Neural crest cell (in vitro differentiated cells): Measurements from ENCODE around the gene FOXC1. TPM values are rescaled to one million over a fixed set of nuclear protein-coding genes. Genes with fewer than 3 reads are reported as not detected.

ENCODE experiments used
- DNase-seq: peaks from one replicate; pipeline ENCODE4 v3.0.0; 2021; ENCODE audit warnings: low read depth, mixed read lengths, low spot score
- H3K27ac Mint-ChIP-seq: one replicate; pipeline ENCODE4 v1.8.0; 2021; ENCODE audit warnings: mild to moderate bottlenecking, mixed read lengths; ENCODE audit not compliant: unreplicated experiment
- H3K27me3 Mint-ChIP-seq: 2 replicates; pipeline ENCODE4 v1.8.0; 2021; ENCODE audit warnings: low read depth, mild to moderate bottlenecking, mixed read lengths
- H3K36me3 Mint-ChIP-seq: 2 replicates; pipeline ENCODE4 v1.8.0; 2021; ENCODE audit warnings: low read depth, mild to moderate bottlenecking, mixed read lengths
- H3K4me1 Mint-ChIP-seq: 2 replicates; pipeline ENCODE4 v1.8.0; 2021; ENCODE audit warnings: mixed read lengths
- H3K4me3 Mint-ChIP-seq: one replicate; pipeline ENCODE4 v1.8.0; 2021; ENCODE audit warnings: mild to moderate bottlenecking, mixed read lengths
- H3K9me3 Mint-ChIP-seq: 2 replicates; pipeline ENCODE4 v1.8.0; 2021; ENCODE audit warnings: mixed read lengths
- total RNA-seq: library from RNA; stranded (reverse); gene quantifications from 2 replicates; pipeline ENCODE4 v1.2.1, GENCODE V29; 2021
- TF ChIP-seq, protein P1 (sequence below): fragments of 200-600 bp; sonication (generic); conservative IDR thresholded peaks from 2 replicates; pipeline ENCODE4 v1.5.0; 2021; ENCODE audit warnings: antibody characterized with exemption, mild to moderate bottlenecking

FOXC1 gene
- total RNA-seq, 1 donor from 2014 or later: 1.7 TPM

GRCh38 chr6:1635305-1636010 is 25.7 kb downstream of the FOXC1 start:
- peaks cover 19% of the 10 kb centered on the region for H3K4me1 Mint-ChIP-seq
- no peak overlapping the region for H3K4me3 Mint-ChIP-seq
- DNase-seq: no peak
- no peak overlapping the region for H3K27ac Mint-ChIP-seq
- H3K36me3 Mint-ChIP-seq: no peaks in the 10 kb centered on the region
- H3K27me3 Mint-ChIP-seq: peaks cover 11% of the 10 kb centered on the region
- H3K9me3 Mint-ChIP-seq: no peaks in the 10 kb centered on the region
- TF ChIP-seq, protein P1, sequence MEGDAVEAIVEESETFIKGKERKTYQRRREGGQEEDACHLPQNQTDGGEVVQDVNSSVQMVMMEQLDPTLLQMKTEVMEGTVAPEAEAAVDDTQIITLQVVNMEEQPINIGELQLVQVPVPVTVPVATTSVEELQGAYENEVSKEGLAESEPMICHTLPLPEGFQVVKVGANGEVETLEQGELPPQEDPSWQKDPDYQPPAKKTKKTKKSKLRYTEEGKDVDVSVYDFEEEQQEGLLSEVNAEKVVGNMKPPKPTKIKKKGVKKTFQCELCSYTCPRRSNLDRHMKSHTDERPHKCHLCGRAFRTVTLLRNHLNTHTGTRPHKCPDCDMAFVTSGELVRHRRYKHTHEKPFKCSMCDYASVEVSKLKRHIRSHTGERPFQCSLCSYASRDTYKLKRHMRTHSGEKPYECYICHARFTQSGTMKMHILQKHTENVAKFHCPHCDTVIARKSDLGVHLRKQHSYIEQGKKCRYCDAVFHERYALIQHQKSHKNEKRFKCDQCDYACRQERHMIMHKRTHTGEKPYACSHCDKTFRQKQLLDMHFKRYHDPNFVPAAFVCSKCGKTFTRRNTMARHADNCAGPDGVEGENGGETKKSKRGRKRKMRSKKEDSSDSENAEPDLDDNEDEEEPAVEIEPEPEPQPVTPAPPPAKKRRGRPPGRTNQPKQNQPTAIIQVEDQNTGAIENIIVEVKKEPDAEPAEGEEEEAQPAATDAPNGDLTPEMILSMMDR: no peak

DNA sequence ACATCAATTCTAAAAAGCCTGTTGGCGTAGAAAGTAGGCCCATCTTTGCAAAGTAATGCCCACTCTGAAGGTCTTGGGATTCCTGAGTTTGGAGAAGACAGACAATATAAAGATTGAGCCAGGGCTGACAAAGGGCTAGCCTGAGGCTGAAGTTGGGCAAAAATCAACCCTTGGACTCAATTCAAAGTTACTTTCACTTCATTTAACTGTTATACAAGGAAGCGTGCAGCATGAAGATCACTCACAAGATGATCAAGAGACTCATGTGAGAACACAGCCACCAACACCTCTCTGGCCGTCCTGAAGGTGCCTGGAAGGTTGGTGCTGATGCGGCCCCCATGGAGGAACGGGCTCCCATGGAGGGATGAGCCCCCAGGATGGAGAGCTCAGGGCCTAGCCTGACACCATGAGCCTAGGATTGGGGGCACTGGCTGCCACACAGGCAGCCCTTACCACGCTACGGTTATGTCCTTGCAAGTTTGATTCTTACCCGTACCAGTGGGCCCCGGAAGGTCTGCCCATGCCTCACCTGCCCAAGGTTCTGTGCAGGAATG is 26.6 kb downstream of the FOXC1 start:
- Mint-ChIP-seq H3K27ac (no peak overlapping the region), H3K4me3 (no peak overlapping the region), H3K9me3 (no peaks in the 10 kb centered on the region), H3K36me3 (no peaks in the 10 kb centered on the region), H3K4me1 (peaks cover 19% of the 10 kb centered on the region), H3K27me3 (peaks cover 5% of the 10 kb centered on the region)
- TF ChIP-seq, protein P1: no peak
- no peak for DNase-seq

- H3K36me3 Mint-ChIP-seq: no peaks in the 10 kb centered on the region
- no peaks in the 10 kb centered on the region for H3K27me3 Mint-ChIP-seq
- H3K9me3 Mint-ChIP-seq: no peaks in the 10 kb centered on the region
- peaks cover 19% of the 10 kb centered on the region for H3K4me1 Mint-ChIP-seq
- H3K4me3 Mint-ChIP-seq: no peak overlapping the region
- H3K27ac Mint-ChIP-seq: no peak overlapping the region
- TF ChIP-seq, protein P1: no peak
- DNase-seq: no peak
Observed at GRCh38 chr6:1636971-1637871, 27.5 kb downstream of the FOXC1 start.

GRCh38 chr6:1639430-1639829 is 29.7 kb downstream of the FOXC1 start:
- Mint-ChIP-seq H3K27ac (no peak overlapping the region), H3K9me3 (no peaks in the 10 kb centered on the region), H3K4me3 (no peak overlapping the region), H3K27me3 (no peaks in the 10 kb centered on the region), H3K4me1 (peaks cover 18% of the 10 kb centered on the region), H3K36me3 (no peaks in the 10 kb centered on the region)
- TF ChIP-seq, protein P1: no peak
- DNase-seq: no peak

- Mint-ChIP-seq H3K9me3 (no peaks in the 10 kb centered on the region), H3K27ac (no peak overlapping the region), H3K4me3 (no peak overlapping the region), H3K27me3 (no peaks in the 10 kb centered on the region), H3K36me3 (no peaks in the 10 kb centered on the region), H3K4me1 (peaks cover 7% of the 10 kb centered on the region)
- DNase-seq: no peak
- TF ChIP-seq, protein P1: no peak
Observed at GRCh38 chr6:1640476-1640875, 30.8 kb downstream of the FOXC1 start.
